A673 (cell line): ENCODE data around the gene CPSF4. TPM values are rescaled to one million over a fixed set of nuclear protein-coding genes. Genes with fewer than 3 reads are reported as not detected.

Experiments
- BruUV-seq: library from RNA; stranded (reverse); fragments of 400-500 nt; replicated peaks from 2 replicates; lab custom pipeline; 2021; lab: Mats Ljungman, UMichigan
- CTCF ChIA-PET: fragments of 300-600 bp; sonication (Branson Sonifier 250); formaldehyde crosslinking; loops from one replicate; lab custom pipeline; 2022; ENCODE audit warnings: antibody characterized with exemption; lab: Charles Lee
- POLR2A ChIA-PET: fragments of 300-600 bp; sonication (Branson Sonifier 250); formaldehyde crosslinking; loops from one replicate; lab custom pipeline; 2022; ENCODE audit warnings: antibody characterized with exemption; ENCODE audit not compliant: low non-redundant PET; lab: Charles Lee
- DNase-seq: peaks from one replicate; pipeline ENCODE4 v3.0.0-alpha.2; 2015; ENCODE audit warnings: low spot score
- H3K27ac ChIP-seq: fragments of 200-600 bp; sonication (generic); 2 replicates; pipeline ENCODE4 v1.5.1; 2016; ENCODE audit warnings: mixed run types, low read depth, mild to moderate bottlenecking, mixed read lengths, antibody characterized with exemption, low read length; ENCODE audit not compliant: poor library complexity, severe bottlenecking
- H3K27me3 ChIP-seq: fragments of 200-600 bp; sonication (generic); replicated peaks from 2 replicates; pipeline ENCODE4 v1.6.1; 2017; ENCODE audit warnings: mixed run types, low read depth, mild to moderate bottlenecking, mixed read lengths, antibody characterized with exemption, low read length; ENCODE audit not compliant: insufficient read depth, poor library complexity
- H3K36me3 ChIP-seq: fragments of 200-600 bp; sonication (generic); 2 replicates; pipeline ENCODE4 v1.6.1; 2016; ENCODE audit warnings: mixed run types, mild to moderate bottlenecking, mixed read lengths, antibody characterized with exemption, low read length; ENCODE audit not compliant: insufficient read depth, poor library complexity, severe bottlenecking
- H3K4me1 ChIP-seq: fragments of 200-600 bp; sonication (generic); 2 replicates; pipeline ENCODE4 v1.6.1; 2017; ENCODE audit warnings: mixed run types, mild to moderate bottlenecking, mixed read lengths, antibody characterized with exemption, low read length; ENCODE audit not compliant: insufficient read depth, poor library complexity, severe bottlenecking
- H3K4me3 ChIP-seq: fragments of 200-600 bp; sonication (generic); 2 replicates; pipeline ENCODE4 v1.5.1; 2016; ENCODE audit warnings: low read depth, mixed run types, mild to moderate bottlenecking, mixed read lengths, low read length; ENCODE audit not compliant: poor library complexity, severe bottlenecking
- H3K9me3 ChIP-seq: fragments of 200-600 bp; sonication (generic); 2 replicates; pipeline ENCODE4 v1.6.1; 2016; ENCODE audit warnings: mixed run types, low read depth, mild to moderate bottlenecking, mixed read lengths, antibody characterized with exemption, low read length; ENCODE audit not compliant: poor library complexity, severe bottlenecking
- CTCF ChIP-seq: fragments of 300-800, 200-600 bp; sonication (generic); conservative IDR thresholded peaks from 2 replicates; pipeline ENCODE4 v1.5.1; 2017; ENCODE audit warnings: low read depth, mild to moderate bottlenecking, antibody characterized with exemption, low read length, moderate library complexity, mixed read lengths
- EZH2 ChIP-seq: fragments of 200-600 bp; sonication (generic); IDR thresholded peaks from 2 replicates; pipeline ENCODE4 v1.6.1; 2017; ENCODE audit warnings: borderline replicate concordance, low read depth, mild to moderate bottlenecking, mixed read lengths, antibody characterized with exemption, low read length; ENCODE audit not compliant: poor library complexity, severe bottlenecking
- intact Hi-C: fragments of 100-400 bp; cut with micrococcal nuclease; formaldehyde crosslinking; loops from one replicate; pipeline ENCODE4 v1.10.0; 2022; ENCODE audit not compliant: unreplicated experiment
- total RNA-seq: library from RNA; stranded (reverse); gene quantifications from 2 replicates; pipeline ENCODE4 v1.2.3, GENCODE V29; 2021

Gene CPSF4
- total RNA-seq, 1 experiment from 2014 or later: 75.3 TPM

DNA sequence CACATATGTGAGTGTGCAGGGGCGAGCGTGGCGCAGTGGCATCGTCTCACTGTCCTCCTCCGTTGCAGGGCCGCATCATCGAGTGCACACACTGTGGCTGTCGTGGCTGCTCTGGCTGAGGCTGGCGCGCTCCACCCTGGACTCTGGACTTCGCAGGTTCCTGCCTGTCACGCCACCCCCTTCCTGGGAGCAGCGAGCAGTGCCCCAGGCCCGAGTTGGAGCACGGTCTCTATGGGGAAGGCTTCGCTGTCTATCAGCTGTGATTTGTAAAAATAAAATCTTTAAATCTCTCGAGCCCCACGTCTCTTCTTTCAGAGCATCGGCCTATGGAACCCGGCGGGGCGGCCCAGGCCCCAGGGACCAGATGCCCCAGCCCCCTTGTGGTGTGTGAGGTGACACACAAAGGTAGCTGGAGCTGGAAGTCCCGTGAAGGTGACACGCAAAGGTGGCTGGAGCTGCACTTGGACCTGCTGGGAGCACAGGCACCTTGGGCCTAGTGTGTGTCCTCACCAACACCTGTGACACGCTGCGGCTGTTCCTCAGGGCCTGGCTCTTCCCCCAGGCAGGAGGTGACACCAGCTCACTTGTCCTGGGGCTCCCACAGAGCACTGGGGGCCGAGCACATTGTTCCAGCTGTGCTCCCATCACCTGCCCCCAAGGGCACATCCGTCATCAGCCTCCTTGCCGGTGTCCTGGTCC lies 19.3 kb upstream of the CPSF4 start:
- no peaks in the 10 kb centered on the region for H3K9me3 ChIP-seq
- no peak overlapping the region for H3K4me3 ChIP-seq
- no peaks in the 10 kb centered on the region for H3K27me3 ChIP-seq
- no peak for DNase-seq
- no peaks in the 10 kb centered on the region for H3K4me1 ChIP-seq
- POLR2A ChIA-PET: no interaction called here
- intact Hi-C loops: no loop called here
- no peak overlapping the region for H3K27ac ChIP-seq
- CTCF ChIA-PET: interaction anchor here (0.6 kb wide), 1 partner anchor 1922 kb away, joined by 5 read pairs; no protein-coding TSS in a partner anchor
- no TSS peak for BruUV-seq
- TF ChIP-seq EZH2 (no peak), CTCF (no peak)
- H3K36me3 ChIP-seq: peaks cover 87% of the 10 kb centered on the region

DNA sequence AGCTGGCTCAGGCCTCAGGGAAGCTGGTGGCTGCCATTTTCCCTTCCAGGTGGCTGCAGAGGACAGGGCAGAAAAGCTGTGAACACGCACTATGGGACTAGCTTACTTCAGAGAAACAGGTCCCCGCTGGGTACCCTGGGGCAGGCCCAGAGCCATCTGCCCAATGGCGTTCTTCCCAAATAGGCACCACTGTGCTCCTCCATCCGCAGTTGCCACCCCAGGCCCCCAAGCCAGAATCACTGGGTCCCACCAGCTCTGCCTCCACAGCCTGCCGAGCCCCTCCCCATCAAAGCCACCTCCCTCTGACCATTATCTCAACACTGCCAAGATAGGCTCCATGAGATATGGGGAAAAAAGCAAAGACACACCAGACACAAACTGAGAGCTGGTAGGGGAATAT lies 18.5 kb upstream of the CPSF4 start:
- TF ChIP-seq CTCF (no peak), EZH2 (no peak)
- no TSS peak for BruUV-seq
- Histone ChIP-seq H3K27ac (no peak overlapping the region), H3K9me3 (no peaks in the 10 kb centered on the region), H3K27me3 (no peaks in the 10 kb centered on the region), H3K4me1 (no peaks in the 10 kb centered on the region), H3K4me3 (no peak overlapping the region), H3K36me3 (peaks cover 84% of the 10 kb centered on the region)
- DNase-seq: no peak
- intact Hi-C loops: no loop called here
- ChIA-PET POLR2A (no interaction called here), CTCF (no interaction called here)

GRCh38 chr7:99420986-99421385 lies 17.8 kb upstream of the CPSF4 start:
- BruUV-seq: no TSS peak
- peaks cover 78% of the 10 kb centered on the region for H3K36me3 ChIP-seq
- intact Hi-C loops: no loop called here

More at GRCh38 chr7:99420986-99421385, 17.8 kb upstream of the CPSF4 start:
- Histone ChIP-seq H3K9me3 (no peaks in the 10 kb centered on the region), H3K27me3 (no peaks in the 10 kb centered on the region), H3K27ac (no peak overlapping the region), H3K4me3 (no peak overlapping the region), H3K4me1 (no peaks in the 10 kb centered on the region)
- CTCF ChIA-PET: no interaction called here
- POLR2A ChIA-PET: no interaction called here
- DNase-seq: no peak
- TF ChIP-seq EZH2 (no peak), CTCF (no peak)
